Measurements from ENCODE around the gene FRMPD4. TPM values are rescaled to one million over a fixed set of nuclear protein-coding genes. Genes with fewer than 3 reads are reported as not detected.

FRMPD4 gene
- total RNA-seq, 1 experiment from 2014 or later: not detected

DNA sequence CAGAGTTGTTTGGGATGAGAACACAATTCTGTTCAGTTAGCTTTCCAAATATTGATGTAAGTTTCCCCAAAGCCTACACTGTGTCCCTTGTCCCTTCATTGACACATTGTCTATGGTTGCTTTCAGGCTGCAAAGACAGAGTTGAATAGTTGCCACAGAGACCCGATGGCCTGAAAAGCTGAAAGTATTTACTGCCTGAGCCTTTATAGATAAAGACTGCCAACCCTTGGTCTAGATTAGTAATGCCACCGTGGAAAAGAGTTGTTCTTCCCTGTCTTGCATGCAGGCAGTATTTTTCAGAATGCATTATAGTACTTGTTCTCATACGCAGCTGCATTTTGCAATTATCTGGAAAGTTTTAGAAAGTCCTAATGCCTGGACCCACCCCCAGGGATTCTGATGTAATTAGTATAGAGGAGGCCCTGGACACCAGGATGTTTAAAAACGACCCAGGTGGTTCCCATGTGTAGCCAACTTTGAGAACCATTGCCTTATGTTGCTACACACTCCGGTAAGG lies 180.8 kb downstream of the FRMPD4 start:
- Histone ChIP-seq H3K4me1 (replicated peaks; ENCODE audit: insufficient read depth) (no peaks in the 10 kb centered on the region), H3K36me3 (ENCODE audit: low read depth) (no peaks in the 10 kb centered on the region), H2AFZ (no peak overlapping the region), H3K4me2 (no peak overlapping the region), H3K9me2 (ENCODE audit: insufficient read depth) (no peaks in the 10 kb centered on the region), H3K9me3 (ENCODE audit: insufficient read depth, low read depth) (no peaks in the 10 kb centered on the region), H3K27ac (no peak overlapping the region), H3K79me2 (ENCODE audit: low read depth) (no peaks in the 10 kb centered on the region), H3K27me3 (ENCODE audit: insufficient read depth, low read depth) (no peaks in the 10 kb centered on the region), H4K20me1 (ENCODE audit: insufficient read depth) (no peaks in the 10 kb centered on the region), H3K4me3 (no peak overlapping the region), H3F3A (ENCODE audit: insufficient read depth, low read depth) (no peaks in the 10 kb centered on the region)
- ChIA-PET CTCF (interaction anchor here (0.5 kb wide), 1 partner anchor 10 kb away, joined by 3 read pairs; no protein-coding TSS in a partner anchor), POLR2A (ENCODE audit: unreplicated experiment) (no interaction called here)
- BruUV-seq (replicated peaks): no TSS peak
- no peak for DNase-seq
- intact Hi-C loops (cut with micrococcal nuclease; ENCODE audit: unreplicated experiment): no loop called here
- TF ChIP-seq EZH2 (IDR thresholded peaks at IDR 0.05; ENCODE audit: low read depth): no peak
- TF ChIP-seq, protein P1, sequence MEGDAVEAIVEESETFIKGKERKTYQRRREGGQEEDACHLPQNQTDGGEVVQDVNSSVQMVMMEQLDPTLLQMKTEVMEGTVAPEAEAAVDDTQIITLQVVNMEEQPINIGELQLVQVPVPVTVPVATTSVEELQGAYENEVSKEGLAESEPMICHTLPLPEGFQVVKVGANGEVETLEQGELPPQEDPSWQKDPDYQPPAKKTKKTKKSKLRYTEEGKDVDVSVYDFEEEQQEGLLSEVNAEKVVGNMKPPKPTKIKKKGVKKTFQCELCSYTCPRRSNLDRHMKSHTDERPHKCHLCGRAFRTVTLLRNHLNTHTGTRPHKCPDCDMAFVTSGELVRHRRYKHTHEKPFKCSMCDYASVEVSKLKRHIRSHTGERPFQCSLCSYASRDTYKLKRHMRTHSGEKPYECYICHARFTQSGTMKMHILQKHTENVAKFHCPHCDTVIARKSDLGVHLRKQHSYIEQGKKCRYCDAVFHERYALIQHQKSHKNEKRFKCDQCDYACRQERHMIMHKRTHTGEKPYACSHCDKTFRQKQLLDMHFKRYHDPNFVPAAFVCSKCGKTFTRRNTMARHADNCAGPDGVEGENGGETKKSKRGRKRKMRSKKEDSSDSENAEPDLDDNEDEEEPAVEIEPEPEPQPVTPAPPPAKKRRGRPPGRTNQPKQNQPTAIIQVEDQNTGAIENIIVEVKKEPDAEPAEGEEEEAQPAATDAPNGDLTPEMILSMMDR (conservative IDR thresholded peaks at IDR 0.05): no peak

DNA sequence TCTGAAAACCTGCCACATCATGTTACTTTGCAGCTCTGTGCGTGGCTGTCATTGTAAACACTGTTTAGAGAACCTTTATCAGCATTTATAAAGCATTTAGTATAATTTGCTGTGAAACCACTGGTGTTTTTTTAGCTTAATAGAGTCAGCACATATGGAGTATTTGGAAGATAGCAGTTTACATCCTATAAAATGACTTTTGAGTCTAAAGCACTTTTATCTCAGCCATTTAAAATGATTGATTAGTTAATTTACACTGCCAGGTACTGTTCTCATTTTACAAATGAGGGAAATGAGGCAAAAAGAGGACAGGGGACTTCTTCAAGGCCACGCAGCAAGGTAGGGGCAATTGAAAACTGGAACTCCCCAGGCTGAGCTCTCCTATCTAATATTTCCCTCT lies 181.7 kb downstream of the FRMPD4 start:
- Histone ChIP-seq H3K79me2 (ENCODE audit: low read depth) (no peaks in the 10 kb centered on the region), H3K27ac (no peak overlapping the region), H2AFZ (no peak overlapping the region), H3K4me3 (no peak overlapping the region), H3K9me3 (ENCODE audit: insufficient read depth, low read depth) (no peaks in the 10 kb centered on the region), H3K9me2 (ENCODE audit: insufficient read depth) (no peaks in the 10 kb centered on the region), H3K4me1 (replicated peaks; ENCODE audit: insufficient read depth) (no peaks in the 10 kb centered on the region), H3K27me3 (ENCODE audit: insufficient read depth, low read depth) (no peaks in the 10 kb centered on the region), H3F3A (ENCODE audit: insufficient read depth, low read depth) (no peaks in the 10 kb centered on the region), H3K36me3 (ENCODE audit: low read depth) (no peaks in the 10 kb centered on the region), H3K4me2 (no peak overlapping the region), H4K20me1 (ENCODE audit: insufficient read depth) (no peaks in the 10 kb centered on the region)
- CTCF ChIA-PET: no interaction called here
- intact Hi-C loops (cut with micrococcal nuclease; ENCODE audit: unreplicated experiment): no loop called here
- TF ChIP-seq EZH2 (IDR thresholded peaks at IDR 0.05; ENCODE audit: low read depth): no peak
- TF ChIP-seq, protein P1 (conservative IDR thresholded peaks at IDR 0.05): no peak
- no peak for DNase-seq
- BruUV-seq (replicated peaks): no TSS peak
- POLR2A ChIA-PET (ENCODE audit: unreplicated experiment): no interaction called here

DNA sequence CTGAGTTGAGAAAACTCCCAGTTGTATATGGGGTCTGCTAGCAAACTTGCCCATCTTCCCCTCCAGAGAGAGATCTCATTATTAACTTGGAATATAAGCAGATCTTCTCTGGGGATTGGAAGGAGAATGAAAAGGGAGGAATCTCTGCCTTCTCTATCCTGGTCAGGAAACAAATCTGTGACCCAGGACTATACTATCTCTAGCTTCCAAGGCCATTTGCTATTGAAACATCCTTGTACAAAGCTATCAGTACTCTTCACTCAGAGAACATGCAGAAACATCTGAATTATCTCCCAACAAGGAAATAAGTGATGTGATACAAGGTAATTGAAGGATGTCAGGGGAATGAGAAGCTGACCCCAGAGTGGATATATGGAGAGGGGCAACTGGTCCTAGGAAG lies 183.8 kb downstream of the FRMPD4 start:
- H3K9me2 ChIP-seq (ENCODE audit: insufficient read depth): no peaks in the 10 kb centered on the region
- H3K36me3 ChIP-seq (ENCODE audit: low read depth): no peaks in the 10 kb centered on the region
- H3K27me3 ChIP-seq (ENCODE audit: insufficient read depth, low read depth): no peaks in the 10 kb centered on the region
- TF ChIP-seq EZH2 (IDR thresholded peaks at IDR 0.05; ENCODE audit: low read depth): no peak
- TF ChIP-seq, protein P1 (conservative IDR thresholded peaks at IDR 0.05): no peak
- no peaks in the 10 kb centered on the region for H3F3A ChIP-seq (ENCODE audit: insufficient read depth, low read depth)
- H2AFZ ChIP-seq: no peak overlapping the region
- no peak overlapping the region for H3K4me3 ChIP-seq
- H3K9me3 ChIP-seq (ENCODE audit: insufficient read depth, low read depth): no peaks in the 10 kb centered on the region
- no TSS peak for BruUV-seq (replicated peaks)
- no peak overlapping the region for H3K4me2 ChIP-seq
- CTCF ChIA-PET: no interaction called here
- intact Hi-C loops (cut with micrococcal nuclease; ENCODE audit: unreplicated experiment): no loop called here
- POLR2A ChIA-PET (ENCODE audit: unreplicated experiment): no interaction called here
- no peaks in the 10 kb centered on the region for H3K79me2 ChIP-seq (ENCODE audit: low read depth)
- no peak overlapping the region for H3K27ac ChIP-seq
- H4K20me1 ChIP-seq (ENCODE audit: insufficient read depth): no peaks in the 10 kb centered on the region
- no peak for DNase-seq
- no peaks in the 10 kb centered on the region for H3K4me1 ChIP-seq (replicated peaks; ENCODE audit: insufficient read depth)

Data from PC-9 (cell line).